ENCODE results near the gene UACA. TPM values are rescaled to one million over a fixed set of nuclear protein-coding genes. Genes with fewer than 3 reads are reported as not detected.
"Not testable (repeated sequence)": the region's sequence is repeated elsewhere in the genome, so short reads cannot be mapped to it uniquely, and the experiment has no call there.

The UACA gene
- total RNA-seq (10 to 100 TPM; 15.4 to 29.5 (median 19.7) TPM), polyA plus RNA-seq (10 to 100 TPM; 24.0 to 39.5 TPM)

GRCh38 chr15:70763120-70763949 is at the start of gene UACA:
UACA (minus strand) TSS chr15:70763558; CDS start chr15:70763407, 151 bp downstream.
- peak; percentile 13 for FAIRE-seq
- 0% methylated on average over 74 to 79 of the region's 79 CpGs for WGBS, 2 donors
- no peaks in the 10 kb centered on the region for H3K36me3 ChIP-seq
- TF ChIP-seq CTCF (IDR thresholded peaks at IDR 0.05), result no peak
- H3K9me3 ChIP-seq, result no peaks in the 10 kb centered on the region
- peak within 1 kb of the TSS; percentile 52 to 89 (median 72) for H3K4me3 ChIP-seq
- peak; percentile 95 to 98 (median 98) for DNase-seq
- no peaks in the 10 kb centered on the region for H3K27me3 ChIP-seq
- peak within 1 kb of the TSS; percentile 81 to 96 (median 94) for H3K27ac ChIP-seq
- peaks cover 7 to 17% (median 12%) of the 10 kb centered on the region in 3 donors for H3K4me1 ChIP-seq
- peak; percentile 93 to 98 (median 96) for ATAC-seq
- intact Hi-C loops (cut with DNase I), result no loop called here

- 70 to 78% methylated on average over 4 of the region's 4 CpGs for WGBS, 2 donors
- H3K36me3 ChIP-seq, result no peaks in the 10 kb centered on the region
- no peak for ATAC-seq
- FAIRE-seq, result no peak
- no peaks in the 10 kb centered on the region for H3K27me3 ChIP-seq
- TF ChIP-seq CTCF (IDR thresholded peaks at IDR 0.05), result no peak
- intact Hi-C loops (cut with DNase I), result loop anchor here in 1 of 3 donors (5.0 kb wide), 1 partner anchor 131 kb away; no protein-coding TSS in a partner anchor
- no peak for DNase-seq
- no peaks in the 10 kb centered on the region for H3K4me1 ChIP-seq
- no peak overlapping the region for H3K4me3 ChIP-seq
- H3K9me3 ChIP-seq, result no peaks in the 10 kb centered on the region
- H3K27ac ChIP-seq, result no peak overlapping the region
Measured at GRCh38 chr15:70812827-70813364, 49.5 kb upstream of the UACA start.

- FAIRE-seq, result no peak
- H3K27me3 ChIP-seq, result no peaks in the 10 kb centered on the region
Measured at GRCh38 chr15:70810916-70811578, 47.7 kb upstream of the UACA start.

GRCh38 chr15:70806992-70807712 is 43.8 kb upstream of the UACA start:
- Histone ChIP-seq H3K4me3 (no peak overlapping the region), H3K9me3 (no peaks in the 10 kb centered on the region), H3K27me3 (no peaks in the 10 kb centered on the region), H3K36me3 (no peaks in the 10 kb centered on the region), H3K4me1 (no peaks in the 10 kb centered on the region), H3K27ac (no peak overlapping the region)
- intact Hi-C loops (cut with DNase I), result no loop called here
- FAIRE-seq (no peak), ATAC-seq (peak in 3 of 4 donors; percentile 29 to 84 (median 74)), DNase-seq (peak in 1 of 6 donors; percentile 51)
- WGBS, 2 donors, result 62 to 64% methylated on average over 9 of the region's 9 CpGs
- TF ChIP-seq CTCF (IDR thresholded peaks at IDR 0.05), result no peak

More at GRCh38 chr15:70810916-70811578, 47.7 kb upstream of the UACA start:
- no peaks in the 10 kb centered on the region for H3K9me3 ChIP-seq
- ATAC-seq (no peak), DNase-seq (no peak)
- WGBS, 2 donors, result 53 to 62% methylated on average over 9 of the region's 9 CpGs
- intact Hi-C loops (cut with DNase I), result loop anchor here in 1 of 3 donors (5.0 kb wide), 1 partner anchor 129 kb away; no protein-coding TSS in a partner anchor
- H3K36me3 ChIP-seq, result no peaks in the 10 kb centered on the region
- H3K4me1 ChIP-seq, result no peaks in the 10 kb centered on the region
- no peak for TF ChIP-seq CTCF (IDR thresholded peaks at IDR 0.05)
- no peak overlapping the region for H3K4me3 ChIP-seq
- H3K27ac ChIP-seq, result no peak overlapping the region

GRCh38 chr15:70804388-70804787 is 41.0 kb upstream of the UACA start:
- H3K27ac ChIP-seq; H3K4me1 ChIP-seq; DNase-seq; H3K9me3 ChIP-seq; intact Hi-C loops (cut with DNase I); H3K36me3 ChIP-seq; H3K27me3 ChIP-seq; H3K4me3 ChIP-seq; FAIRE-seq; ATAC-seq: not testable (repeated sequence)
- WGBS, 2 donors, result 90 to 94% methylated on average over 9 of the region's 9 CpGs

Measured in pancreas (tissue), 10 donors.